Immature natural killer cell (primary cell): Measurements from ENCODE around the gene LY6G5B. TPM values are rescaled to one million over a fixed set of nuclear protein-coding genes. Genes with fewer than 3 reads are reported as not detected.
A peak's percentile ranks its signal among the peaks of the same experiment; 100 is the strongest.

ENCODE experiments used
- DNase-seq, 3 donors: peaks; one replicate each; pipeline ENCODE4 v3.0.0; 2022; ENCODE audit warnings: mixed read lengths in 1 of 3
- H3K27ac Mint-ChIP-seq, 6 donors: one replicate each; pipeline ENCODE4 v1.8.0; 2020; ENCODE audit warnings: mixed read lengths in 6 of 6, mild to moderate bottlenecking in 5 of 6, inconsistent platforms in 4 of 6, moderate library complexity in 3 of 6
- H3K27me3 Mint-ChIP-seq, 3 donors: one replicate each; pipeline ENCODE4 v1.8.0; 2020 to 2021; ENCODE audit warnings: low read depth in 3 of 3, mild to moderate bottlenecking in 3 of 3, mixed read lengths in 3 of 3, moderate library complexity in 3 of 3, inconsistent platforms in 1 of 3
- H3K36me3 Mint-ChIP-seq, 3 donors: one replicate each; pipeline ENCODE4 v1.8.0; 2020; ENCODE audit warnings: mixed read lengths in 3 of 3, inconsistent platforms in 2 of 3, mild to moderate bottlenecking in 2 of 3
- H3K4me1 Mint-ChIP-seq, 2 donors: one replicate each; pipeline ENCODE4 v1.8.0; 2020; ENCODE audit warnings: inconsistent platforms in 2 of 2, mild to moderate bottlenecking in 2 of 2, mixed read lengths in 2 of 2, moderate library complexity in 1 of 2
- H3K4me3 Mint-ChIP-seq, 5 donors: one replicate each; pipeline ENCODE4 v1.8.0; 2020; ENCODE audit warnings: mild to moderate bottlenecking in 5 of 5, mixed read lengths in 5 of 5, inconsistent platforms in 3 of 5, moderate library complexity in 3 of 5
- H3K9me3 Mint-ChIP-seq, 6 donors: one replicate each; pipeline ENCODE4 v1.8.0; 2020; ENCODE audit warnings: mild to moderate bottlenecking in 6 of 6, mixed read lengths in 6 of 6, inconsistent platforms in 4 of 6, moderate library complexity in 3 of 6
- polyA plus RNA-seq, 3 donors: library from polyadenylated mRNA; unstranded; fragments of 300-500 nt; fragmentation: Illumina TruSeq; gene quantifications; one replicate each; pipeline ENCODE4 v1.2.3, GENCODE V29; 2021

LY6G5B gene
- polyA plus RNA-seq, 3 donors from 2014 or later: 0.44 to 1.8 (median 0.47) TPM

- no peaks in the 10 kb centered on the region for H3K9me3 Mint-ChIP-seq
- peaks cover 22 to 26% of the 10 kb centered on the region in 2 donors for H3K4me1 Mint-ChIP-seq
- H3K36me3 Mint-ChIP-seq: peaks cover 0 to 6% (median 0%) of the 10 kb centered on the region in 3 donors
- DNase-seq: peak; percentile 60 to 73 (median 66)
- peak within 1 kb of the TSS; percentile 48 to 97 (median 82) for H3K27ac Mint-ChIP-seq
- peak within 1 kb of the TSS; percentile 83 to 99 (median 89) for H3K4me3 Mint-ChIP-seq
- H3K27me3 Mint-ChIP-seq: peaks cover 0 to 8% (median 4%) of the 10 kb centered on the region in 3 donors
Observed at GRCh38 chr6:31680226-31681134, 10.7 kb downstream of the LY6G5B start, which contains the start of gene LY6G5C. TSS of gene LY6G5C (minus strand) at chr6:31681067. CDS start at chr6:31680373, 694 bp downstream.

DNA sequence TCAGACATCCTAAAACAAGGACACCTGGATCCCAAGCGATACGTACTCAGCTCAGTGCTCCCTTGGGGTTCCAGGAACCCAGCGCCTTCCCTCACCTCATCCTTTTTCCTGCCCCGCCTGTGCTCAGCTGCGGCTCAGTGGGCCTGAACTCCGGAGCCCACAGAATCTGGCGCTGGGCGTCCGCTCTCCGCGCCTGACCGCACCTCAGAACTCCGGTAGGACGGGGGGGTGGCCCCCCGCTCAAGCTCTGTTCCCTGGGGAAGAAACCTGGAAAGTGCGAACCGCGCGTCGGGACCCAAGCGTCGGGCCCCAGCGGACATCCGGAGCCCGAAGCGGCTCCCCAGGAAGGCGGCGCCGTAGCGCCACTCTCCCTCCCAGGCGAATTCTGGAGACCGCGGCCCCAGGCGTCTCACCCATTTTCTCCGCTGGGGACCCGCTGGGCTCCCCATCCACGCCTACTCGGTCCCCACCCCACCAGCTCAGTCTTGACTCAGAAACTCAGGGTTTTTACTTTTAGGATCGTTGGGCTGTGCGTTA is 11.4 kb downstream of the LY6G5B start:
- Mint-ChIP-seq H3K36me3 (peaks cover 2 to 9% (median 2%) of the 10 kb centered on the region in 3 donors), H3K27me3 (peaks cover 0 to 8% (median 5%) of the 10 kb centered on the region in 3 donors), H3K27ac (peak overlapping the region in 5 of 6 donors; percentile 45 to 97 (median 81)), H3K4me3 (peak overlapping the region; percentile 83 to 99 (median 89)), H3K9me3 (no peaks in the 10 kb centered on the region), H3K4me1 (peaks cover 22 to 26% of the 10 kb centered on the region in 2 donors)
- peak; percentile 30 to 33 (median 30) for DNase-seq

- H3K4me3 Mint-ChIP-seq: no peak overlapping the region
- DNase-seq: no peak
- peaks cover 0 to 4% (median 4%) of the 10 kb centered on the region in 3 donors for H3K27me3 Mint-ChIP-seq
- peak overlapping the region in 1 of 6 donors; percentile 69 for H3K27ac Mint-ChIP-seq
- H3K36me3 Mint-ChIP-seq: peaks cover 4 to 17% (median 9%) of the 10 kb centered on the region in 3 donors
- peaks cover 21 to 26% of the 10 kb centered on the region in 2 donors for H3K4me1 Mint-ChIP-seq
- H3K9me3 Mint-ChIP-seq: no peaks in the 10 kb centered on the region
Observed at GRCh38 chr6:31683591-31683990, 13.8 kb downstream of the LY6G5B start.

DNA sequence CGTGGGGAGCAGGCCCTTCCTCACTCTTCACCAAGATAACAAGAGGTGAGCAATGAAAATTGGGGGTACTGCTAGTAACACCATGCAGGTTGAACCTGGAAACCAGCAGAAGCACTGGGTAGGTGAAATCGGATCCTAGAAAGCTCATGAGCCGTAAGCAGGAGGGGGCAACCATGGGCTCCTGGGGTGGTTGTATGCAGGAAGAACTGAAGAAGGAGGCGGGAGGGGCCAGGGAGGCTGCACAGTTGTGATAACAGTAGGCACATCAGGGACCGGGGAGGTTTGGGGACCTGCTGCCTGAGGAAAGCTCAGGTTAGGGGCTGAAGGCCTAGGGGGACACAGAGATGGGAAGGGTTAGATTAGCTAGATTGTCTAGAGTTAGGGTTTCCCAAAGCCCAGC is 16.7 kb downstream of the LY6G5B start:
- Mint-ChIP-seq H3K27ac (peak overlapping the region in 5 of 6 donors; percentile 21 to 92 (median 45)), H3K4me1 (peaks cover 3 to 5% of the 10 kb centered on the region in 2 donors), H3K4me3 (no peak overlapping the region), H3K9me3 (no peaks in the 10 kb centered on the region), H3K36me3 (peaks cover 7 to 32% (median 9%) of the 10 kb centered on the region in 3 donors), H3K27me3 (peaks cover 0 to 4% (median 2%) of the 10 kb centered on the region in 3 donors)
- DNase-seq: no peak

DNA sequence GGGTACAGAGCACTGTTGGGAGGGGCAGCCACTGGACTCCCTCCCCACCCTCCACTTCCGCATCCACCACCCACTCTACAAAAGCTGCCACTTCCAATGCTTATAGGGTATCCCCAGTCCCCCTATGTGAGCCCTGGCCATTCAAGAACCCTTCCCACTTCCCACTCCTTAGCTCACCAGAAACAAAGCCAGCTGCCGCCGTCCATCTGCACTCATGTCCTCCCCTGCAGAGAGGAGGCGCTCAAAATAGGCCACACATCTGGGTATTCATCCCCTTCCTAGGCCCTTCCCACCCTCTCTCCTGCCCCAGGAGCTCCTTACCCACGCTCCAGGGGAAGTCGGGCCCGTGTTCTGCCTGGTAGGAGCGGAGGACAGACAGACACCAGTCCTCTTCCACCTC is 17.5 kb downstream of the LY6G5B start:
- peaks cover 7 to 34% (median 9%) of the 10 kb centered on the region in 3 donors for H3K36me3 Mint-ChIP-seq
- DNase-seq: no peak
- H3K9me3 Mint-ChIP-seq: no peaks in the 10 kb centered on the region
- H3K27ac Mint-ChIP-seq: peak overlapping the region in 1 of 6 donors; percentile 43
- H3K4me1 Mint-ChIP-seq: peaks cover 0 to 2% of the 10 kb centered on the region in 2 donors
- H3K4me3 Mint-ChIP-seq: no peak overlapping the region
- H3K27me3 Mint-ChIP-seq: peaks cover 0 to 4% (median 2%) of the 10 kb centered on the region in 3 donors

DNA sequence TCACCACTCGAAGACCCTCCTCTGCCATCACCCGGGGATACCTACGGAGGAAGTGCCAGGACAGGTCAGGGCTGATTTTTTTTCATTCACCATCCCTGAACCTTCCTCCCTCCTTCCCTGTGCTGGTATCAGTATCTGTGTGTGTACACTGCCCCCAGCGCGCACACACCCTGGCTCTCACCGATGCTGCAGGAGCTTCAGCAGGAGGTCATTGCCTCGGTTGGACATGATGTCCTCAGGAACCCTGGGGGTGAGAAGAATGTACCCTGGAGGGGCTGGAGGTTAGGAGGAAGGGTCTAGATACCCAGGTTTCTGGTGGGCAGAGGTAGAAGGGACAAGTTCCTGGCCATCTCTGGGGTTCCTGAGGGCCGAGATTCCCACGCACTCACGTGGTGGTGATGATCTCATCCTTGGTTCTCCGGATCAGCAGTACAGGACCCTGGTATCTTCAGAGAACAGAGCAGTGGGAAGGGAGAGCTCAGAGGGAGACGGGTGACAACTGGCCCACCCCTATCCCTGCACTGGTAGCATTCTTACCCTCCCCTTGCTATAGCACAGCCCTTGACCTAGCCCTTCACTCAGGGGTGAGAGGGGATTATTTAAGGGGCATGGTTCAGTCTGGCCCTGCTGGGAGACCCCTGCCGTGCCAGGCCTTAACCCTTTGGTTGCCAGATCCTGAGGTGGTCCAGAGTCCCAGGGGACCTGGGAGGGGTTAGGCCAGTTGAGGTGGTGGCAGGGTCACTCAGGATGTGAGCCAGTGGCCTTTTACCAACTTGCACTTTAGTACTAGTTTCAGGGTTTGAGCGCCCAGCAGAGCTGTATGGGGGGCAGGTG is 18.3 kb downstream of the LY6G5B start:
- no peak overlapping the region for H3K4me3 Mint-ChIP-seq
- H3K36me3 Mint-ChIP-seq: peaks cover 7 to 36% (median 9%) of the 10 kb centered on the region in 3 donors
- H3K27me3 Mint-ChIP-seq: peaks cover 0 to 4% (median 2%) of the 10 kb centered on the region in 3 donors
- H3K9me3 Mint-ChIP-seq: no peaks in the 10 kb centered on the region
- no peak for DNase-seq
- peaks cover 0 to 2% of the 10 kb centered on the region in 2 donors for H3K4me1 Mint-ChIP-seq
- H3K27ac Mint-ChIP-seq: peak overlapping the region in 2 of 6 donors; percentile 43 to 79

- H3K4me1 Mint-ChIP-seq: no peaks in the 10 kb centered on the region
- no peak overlapping the region for H3K4me3 Mint-ChIP-seq
- H3K27ac Mint-ChIP-seq: peak overlapping the region in 3 of 6 donors; percentile 51 to 70 (median 55)
- H3K27me3 Mint-ChIP-seq: peaks cover 0 to 4% (median 2%) of the 10 kb centered on the region in 3 donors
- H3K36me3 Mint-ChIP-seq: peaks cover 9 to 36% (median 11%) of the 10 kb centered on the region in 3 donors
- no peaks in the 10 kb centered on the region for H3K9me3 Mint-ChIP-seq
- DNase-seq: no peak
Observed at GRCh38 chr6:31689249-31690110, 19.7 kb downstream of the LY6G5B start.

DNA sequence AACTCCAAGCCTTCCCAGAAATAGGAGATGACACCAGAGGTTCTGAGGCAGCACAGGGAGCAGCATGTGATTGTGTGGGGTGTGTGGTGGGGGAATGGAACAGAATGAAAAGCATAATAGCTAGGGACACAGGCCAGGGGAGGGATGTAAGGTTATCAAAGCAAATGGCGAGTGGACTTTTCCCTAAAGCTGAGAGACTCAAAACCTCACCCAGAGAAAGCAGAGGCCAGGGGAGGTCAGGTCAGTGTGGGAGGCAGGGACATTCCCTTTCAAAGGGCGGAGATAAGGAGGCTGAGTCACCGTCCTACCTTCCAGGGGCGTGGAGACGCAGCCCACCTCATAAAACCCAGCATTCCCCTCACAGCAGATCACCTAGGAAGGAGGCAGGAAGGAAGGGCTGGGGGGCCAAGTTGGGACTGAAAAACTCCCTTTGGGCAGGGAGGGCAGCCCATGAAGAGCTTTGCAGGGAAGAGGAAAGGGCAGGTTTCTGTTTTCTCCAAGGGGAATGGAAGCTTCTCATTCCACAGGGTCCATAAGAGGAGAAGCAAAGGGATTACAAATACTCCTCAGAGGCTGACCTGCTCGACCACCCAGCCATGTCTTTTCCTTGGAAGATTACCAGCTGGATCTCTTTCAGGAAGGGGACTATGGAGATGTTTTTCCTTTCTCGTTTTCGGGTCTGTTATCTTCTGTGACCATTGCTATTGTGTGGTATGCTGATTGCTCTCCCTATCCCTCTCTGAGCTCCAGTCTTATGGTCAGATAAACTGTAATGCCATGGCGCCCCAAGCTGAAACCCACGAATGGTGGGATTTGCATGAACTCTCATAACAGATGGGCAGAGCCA is 20.7 kb downstream of the LY6G5B start:
- Mint-ChIP-seq H3K27ac (peak overlapping the region in 4 of 6 donors; percentile 18 to 70 (median 34)), H3K36me3 (peaks cover 14 to 42% (median 16%) of the 10 kb centered on the region in 3 donors), H3K4me1 (no peaks in the 10 kb centered on the region), H3K4me3 (no peak overlapping the region), H3K27me3 (peaks cover 0 to 3% (median 2%) of the 10 kb centered on the region in 3 donors), H3K9me3 (no peaks in the 10 kb centered on the region)
- no peak for DNase-seq

DNA sequence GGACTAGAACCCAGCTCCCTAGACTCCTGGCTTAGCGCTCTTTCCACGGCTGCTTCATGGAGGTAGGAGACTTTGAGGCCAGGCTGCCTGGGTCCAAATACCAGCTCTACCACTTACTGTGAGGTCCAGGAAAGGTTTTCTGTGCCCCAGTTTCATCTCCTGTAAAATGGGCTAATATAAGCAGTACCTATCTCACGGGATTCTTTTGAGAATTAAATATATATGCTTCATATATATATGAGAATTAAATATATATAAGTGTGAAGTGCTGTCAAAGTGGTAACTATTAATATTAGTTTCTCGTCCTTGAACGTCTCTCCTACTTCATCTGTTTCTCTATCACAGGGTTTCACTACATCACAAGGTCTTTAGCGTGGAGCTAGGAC is 21.3 kb downstream of the LY6G5B start:
- DNase-seq: no peak
- Mint-ChIP-seq H3K9me3 (no peaks in the 10 kb centered on the region), H3K27me3 (peaks cover 0 to 2% (median 2%) of the 10 kb centered on the region in 3 donors), H3K27ac (peak overlapping the region in 1 of 6 donors; percentile 18), H3K36me3 (peaks cover 13 to 41% (median 16%) of the 10 kb centered on the region in 3 donors), H3K4me3 (no peak overlapping the region), H3K4me1 (no peaks in the 10 kb centered on the region)

DNA sequence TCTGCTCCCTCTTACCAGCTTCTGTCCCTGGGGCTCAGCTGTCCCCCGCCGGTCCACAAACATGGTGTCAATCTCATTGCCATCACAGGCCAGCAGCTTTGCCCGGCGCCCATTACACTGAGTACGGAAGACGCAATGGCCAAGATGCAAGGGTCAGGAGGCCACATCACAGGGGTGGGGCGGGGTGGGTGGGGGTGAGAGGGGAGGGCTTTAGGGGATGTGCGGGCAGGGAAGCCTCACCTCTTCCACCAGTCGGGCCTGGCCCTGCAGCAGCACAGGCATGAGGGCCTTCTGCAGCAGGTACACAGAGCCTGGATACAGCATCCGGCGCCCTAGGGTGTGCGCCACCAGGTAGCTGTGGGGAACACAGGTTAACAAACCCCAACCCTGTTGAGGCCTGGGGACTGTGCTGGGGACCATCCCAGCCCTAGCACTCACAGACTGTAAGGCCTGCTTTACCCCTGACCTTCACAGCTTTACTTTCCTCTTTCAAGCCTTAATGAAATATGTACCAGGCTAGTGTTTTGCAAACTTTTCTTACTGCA is 21.9 kb downstream of the LY6G5B start:
- Mint-ChIP-seq H3K9me3 (no peaks in the 10 kb centered on the region), H3K27ac (peak overlapping the region in 1 of 6 donors; percentile 26), H3K4me1 (no peaks in the 10 kb centered on the region), H3K27me3 (peaks cover 0 to 2% (median 0%) of the 10 kb centered on the region in 3 donors), H3K36me3 (peaks cover 8 to 36% (median 12%) of the 10 kb centered on the region in 3 donors), H3K4me3 (no peak overlapping the region)
- DNase-seq: no peak

- Mint-ChIP-seq H3K27me3 (peaks cover 0 to 2% (median 0%) of the 10 kb centered on the region in 3 donors), H3K4me3 (no peak overlapping the region), H3K27ac (no peak overlapping the region), H3K4me1 (peaks cover 0 to 6% of the 10 kb centered on the region in 2 donors), H3K9me3 (no peaks in the 10 kb centered on the region), H3K36me3 (peaks cover 8 to 36% (median 17%) of the 10 kb centered on the region in 3 donors)
- no peak for DNase-seq
Observed at GRCh38 chr6:31692353-31692752, 22.6 kb downstream of the LY6G5B start.
